GM10847 (cell line): ENCODE data around the gene LRRC74B.

Source experiments
- POLR2A ChIP-seq: IDR thresholded peaks from 2 replicates; pipeline ENCODE4 v1.6.1; 2011; ENCODE audit not compliant: insufficient read length; ENCODE audit errors: extremely low read depth

The LRRC74B gene

GRCh38 chr22:21041937-21042336 lies 3.8 kb upstream of the LRRC74B start:
- no peak for TF ChIP-seq POLR2A

- no peak for TF ChIP-seq POLR2A
These were observed 2.5 kb upstream of the LRRC74B start for GRCh38 chr22:21042978-21043859.

GRCh38 chr22:21043860-21044535 lies 1.7 kb upstream of the LRRC74B start:
- TF ChIP-seq POLR2A: no peak

DNA sequence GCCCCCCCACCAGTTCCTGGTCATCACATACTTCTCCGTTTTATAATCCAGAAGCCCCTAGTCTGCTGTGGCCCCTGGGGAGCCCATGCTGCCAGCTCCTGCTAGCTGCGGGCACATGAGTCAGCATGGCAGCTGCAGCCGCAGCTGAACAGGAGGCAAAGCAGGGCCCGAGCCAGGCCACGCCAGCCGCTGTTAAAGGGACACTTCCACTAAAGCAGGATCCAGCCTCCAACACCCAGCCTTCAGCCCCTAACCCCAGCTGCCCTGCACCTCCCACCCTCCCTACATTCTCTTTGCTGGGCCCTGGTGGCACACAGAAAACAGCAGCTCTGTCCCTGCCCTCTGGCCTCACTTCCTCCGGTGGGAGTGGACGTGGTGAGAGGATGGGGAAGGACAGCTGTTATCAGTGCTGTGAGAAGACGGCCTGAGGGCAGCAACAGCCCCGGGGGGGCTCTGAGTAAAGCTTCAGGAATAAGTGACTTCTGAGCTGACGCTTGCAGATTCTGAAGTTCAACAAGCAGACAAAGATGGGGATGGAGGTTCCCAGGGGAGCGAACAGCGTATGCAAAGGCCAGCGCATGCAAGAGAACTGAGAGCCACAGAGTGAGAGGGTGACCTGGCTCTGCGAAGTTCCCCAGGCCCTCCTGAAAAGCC lies 688 bp upstream of the LRRC74B start:
- TF ChIP-seq POLR2A: no peak

- no peak for TF ChIP-seq POLR2A
These were observed 1.4 kb downstream of the LRRC74B start for GRCh38 chr22:21047035-21047661.

GRCh38 chr22:21047730-21048129 lies 2.0 kb downstream of the LRRC74B start:
- no peak for TF ChIP-seq POLR2A

GRCh38 chr22:21051145-21051830 lies 5.5 kb downstream of the LRRC74B start:
- TF ChIP-seq POLR2A: no peak

DNA sequence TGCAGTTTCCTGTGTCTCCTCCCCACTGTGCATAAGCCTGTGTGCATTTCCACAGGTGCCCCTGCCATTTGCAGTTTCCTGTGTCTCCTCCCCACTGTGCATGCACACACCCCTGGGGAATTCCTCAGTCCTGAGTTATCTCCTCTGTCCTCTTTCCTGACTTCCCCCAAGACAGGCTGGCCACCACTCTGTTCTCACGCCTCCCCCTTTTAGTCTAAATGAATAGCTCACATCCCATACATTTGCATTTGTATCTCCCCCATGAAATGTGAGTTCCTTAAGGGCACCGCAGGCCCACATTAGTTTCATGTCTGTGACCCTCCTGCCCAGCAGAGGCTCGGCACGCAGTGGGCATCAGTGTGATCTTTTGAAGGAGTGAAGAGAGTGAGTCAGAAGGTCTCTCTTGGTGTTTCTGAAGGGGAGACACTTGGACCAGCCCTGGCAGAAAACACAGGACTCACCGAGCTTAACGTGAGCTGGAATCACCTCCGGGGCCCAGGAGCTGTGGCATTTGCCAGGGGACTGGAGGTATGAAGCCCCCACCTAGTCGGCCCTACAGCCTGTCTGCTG lies 6.2 kb downstream of the LRRC74B start:
- no peak for TF ChIP-seq POLR2A

DNA sequence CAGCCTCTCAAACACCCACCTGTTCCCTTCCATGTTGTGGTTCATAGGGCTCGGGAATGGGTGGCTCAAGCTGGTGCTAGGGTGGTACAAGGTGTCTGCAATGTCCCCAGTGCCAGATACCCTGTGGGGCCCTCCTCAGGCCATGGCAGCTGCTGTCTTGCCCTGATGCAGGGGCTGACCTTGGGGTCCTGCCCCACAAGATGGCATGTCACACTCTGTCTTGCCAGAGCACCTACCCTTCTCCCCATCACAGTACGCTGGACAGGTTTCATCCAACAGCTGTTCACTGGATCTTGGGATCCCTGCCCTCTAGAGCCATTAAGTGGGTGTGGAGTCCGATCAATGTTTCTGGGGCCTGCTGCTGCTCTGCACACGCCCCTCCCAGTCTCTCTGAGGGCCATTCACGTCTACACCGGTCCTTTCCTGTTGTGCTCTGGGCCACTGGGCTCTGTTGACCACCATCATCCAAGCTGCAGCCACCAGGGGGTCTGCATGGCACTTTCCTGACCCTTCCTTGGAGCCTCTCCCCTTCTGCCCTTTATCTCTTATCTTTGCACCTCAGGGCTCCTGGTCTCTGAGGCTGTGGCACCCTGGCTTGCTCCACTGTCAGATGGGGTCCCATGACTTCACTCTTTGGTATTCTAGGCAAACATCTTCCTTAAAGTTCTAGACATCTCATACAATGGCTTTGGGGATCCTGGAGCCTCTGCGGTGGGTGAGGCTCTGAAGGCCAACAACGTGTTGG lies 7.1 kb downstream of the LRRC74B start:
- TF ChIP-seq POLR2A: no peak

GRCh38 chr22:21054046-21054713 lies 8.4 kb downstream of the LRRC74B start:
- TF ChIP-seq POLR2A: no peak

DNA sequence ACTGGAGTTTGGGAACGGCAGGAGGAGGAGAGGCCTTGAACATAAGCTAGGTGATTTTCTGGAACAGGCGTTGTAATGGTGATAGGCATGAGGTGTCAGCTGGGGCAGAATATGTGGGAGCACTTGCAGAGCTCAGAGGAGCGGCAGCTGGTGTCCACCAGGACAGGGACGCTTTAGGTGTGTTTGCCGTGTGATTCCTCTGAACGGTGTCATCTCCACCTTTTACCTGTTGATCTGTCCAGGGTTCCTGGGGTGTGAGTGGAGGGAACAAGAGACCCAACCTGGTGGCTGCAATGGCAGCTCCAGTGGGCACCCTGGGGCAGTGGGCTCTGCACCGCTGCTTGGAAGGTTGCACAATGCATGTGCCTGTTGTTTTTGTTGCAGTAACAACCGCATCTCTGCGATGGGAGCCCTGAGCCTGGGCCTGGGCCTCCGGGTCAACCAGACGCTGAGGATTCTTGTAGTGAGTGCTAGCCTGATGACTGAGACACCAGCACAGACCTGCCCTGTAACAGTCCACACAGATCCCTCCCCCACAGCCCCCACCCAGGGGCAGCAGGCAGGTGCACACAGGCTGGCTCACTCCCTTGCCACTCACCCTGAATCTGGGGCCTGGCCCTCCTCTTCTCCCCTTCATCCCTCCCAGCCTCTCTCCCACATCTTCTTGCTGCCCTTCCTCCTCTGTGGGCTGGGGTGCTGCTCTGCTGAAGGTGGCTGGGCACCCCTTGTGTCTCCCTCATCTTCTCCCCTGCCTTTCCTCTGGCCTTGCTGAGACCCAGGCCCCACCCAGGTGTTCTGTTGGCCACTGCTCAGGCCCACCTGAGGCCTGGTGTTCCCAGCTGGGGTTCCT lies 9.2 kb downstream of the LRRC74B start:
- TF ChIP-seq POLR2A: no peak

DNA sequence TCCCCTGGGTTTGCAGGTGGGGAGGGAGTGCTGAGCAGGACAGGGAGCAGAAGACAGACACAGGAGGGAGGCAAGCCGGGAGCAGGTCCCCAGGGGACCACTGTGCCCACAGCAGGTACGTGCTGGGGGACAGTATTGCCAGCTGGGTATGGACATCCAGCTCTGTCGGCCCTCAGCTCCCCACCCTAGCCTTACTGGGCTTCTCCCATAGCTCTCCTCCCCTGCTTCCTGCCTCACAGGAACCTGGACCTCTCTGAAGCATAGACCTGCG lies 9.8 kb downstream of the LRRC74B start:
- no peak for TF ChIP-seq POLR2A

- TF ChIP-seq POLR2A: no peak
These were observed 10.2 kb downstream of the LRRC74B start for GRCh38 chr22:21055880-21056319.
